MCF 10A (cell line): ENCODE data around the gene MPC2. TPM values are rescaled to one million over a fixed set of nuclear protein-coding genes. Genes with fewer than 3 reads are reported as not detected.
"Not testable (repeated sequence)": the region's sequence is repeated elsewhere in the genome, so short reads cannot be mapped to it uniquely, and the experiment has no call there.

Experiments
- BruUV-seq: library from RNA; stranded (reverse); fragments of 400-500 nt; replicated peaks from 2 replicates; lab custom pipeline; 2021; lab: Mats Ljungman, UMichigan
- CTCF ChIA-PET: fragments of 300-600 bp; sonication (Branson Sonifier 250); formaldehyde crosslinking; extraction: SDS; loops from one replicate; lab custom pipeline; 2021; ENCODE audit warnings: antibody characterized with exemption, inconsistent platforms; lab: Yijun Ruan, JAX
- POLR2A ChIA-PET: fragments of 300-600, 350-650 bp; sonication (Branson Sonifier 250); formaldehyde crosslinking; extraction: SDS; loops from one replicate; lab custom pipeline; 2020; ENCODE audit warnings: antibody characterized with exemption, inconsistent platforms; lab: Yijun Ruan, JAX
- DNase-seq: peaks from one replicate; pipeline ENCODE4 v3.0.0-alpha.2; 2018; ENCODE audit not compliant: unreplicated experiment
- H3K27ac Mint-ChIP-seq: one replicate; pipeline ENCODE4 v1.8.0; 2022; ENCODE audit warnings: mild to moderate bottlenecking, low read depth, mixed read lengths; ENCODE audit not compliant: unreplicated experiment
- H3K27me3 Mint-ChIP-seq: one replicate; pipeline ENCODE4 v1.8.0; 2022; ENCODE audit warnings: mixed read lengths; ENCODE audit not compliant: insufficient read depth, unreplicated experiment
- H3K36me3 Mint-ChIP-seq: one replicate; pipeline ENCODE4 v1.8.0; 2022; ENCODE audit warnings: mild to moderate bottlenecking, moderate library complexity, mixed read lengths; ENCODE audit not compliant: insufficient read depth, unreplicated experiment
- H3K4me1 Mint-ChIP-seq: one replicate; pipeline ENCODE4 v1.8.0; 2022; ENCODE audit warnings: mixed read lengths; ENCODE audit not compliant: insufficient read depth, unreplicated experiment
- H3K4me3 Mint-ChIP-seq: one replicate; pipeline ENCODE4 v1.8.0; 2022; ENCODE audit warnings: mild to moderate bottlenecking, moderate library complexity, mixed read lengths; ENCODE audit not compliant: unreplicated experiment
- H3K9me3 Mint-ChIP-seq: one replicate; pipeline ENCODE4 v1.8.0; 2022; ENCODE audit warnings: mixed read lengths; ENCODE audit not compliant: unreplicated experiment
- CTCF ChIP-seq: fragments of 200-600 bp; IDR thresholded peaks from one replicate; pipeline ENCODE4 v1.8.0; 2022; ENCODE audit warnings: antibody characterized with exemption, mild to moderate bottlenecking; ENCODE audit not compliant: unreplicated experiment
- intact Hi-C: fragments of 100-400 bp; cut with micrococcal nuclease; formaldehyde crosslinking; loops from 2 replicates; pipeline ENCODE4 v1.14.1; 2022
- total RNA-seq: library from RNA; stranded (reverse); gene quantifications from 2 replicates; pipeline ENCODE4 v1.2.3, GENCODE V29; 2022

Gene MPC2
- total RNA-seq, 1 experiment from 2014 or later, result 108 TPM

GRCh38 chr1:167933788-167934187, 3.1 kb downstream of the MPC2 start:
- Mint-ChIP-seq H3K9me3 (no peaks in the 10 kb centered on the region), H3K27me3 (no peaks in the 10 kb centered on the region), H3K36me3 (peaks cover 16% of the 10 kb centered on the region), H3K27ac (peak overlapping the region; percentile 85), H3K4me3 (peak overlapping the region; percentile 81), H3K4me1 (peaks cover 18% of the 10 kb centered on the region)
- CTCF ChIA-PET, result interaction anchor here (0.6 to 0.8 kb wide), 3 partner anchors 13 to 1441 kb away, joined by 3 to 6 read pairs (median 3); no protein-coding TSS in a partner anchor
- intact Hi-C loops, result no loop called here
- BruUV-seq, result no TSS peak
- DNase-seq, result no peak
- no peak for TF ChIP-seq CTCF
- POLR2A ChIA-PET, result interaction anchor here (0.8 to 10.7 kb wide), 16 partner anchors 8 to 380 kb away, joined by 3 to 175 read pairs (median 21); partner anchors contain the start of genes ADCY10, CREG1, MPZL1 and SFT2D2

- intact Hi-C loops, result no loop called here
- ChIA-PET CTCF (interaction anchor here (0.6 to 1.8 kb wide), 4 partner anchors 8 to 154 kb away, joined by 4 to 8 read pairs (median 6); no protein-coding TSS in a partner anchor), POLR2A (interaction anchor here (0.6 to 10.7 kb wide), 5 partner anchors 14 to 546 kb away, joined by 3 to 175 read pairs (median 3); partner anchors contain the start of gene ADCY10)
- H3K27me3 Mint-ChIP-seq, result no peaks in the 10 kb centered on the region
- BruUV-seq, result no TSS peak
- H3K4me3 Mint-ChIP-seq, result no peak overlapping the region
- TF ChIP-seq CTCF, result no peak
- no peaks in the 10 kb centered on the region for H3K9me3 Mint-ChIP-seq
- no peak overlapping the region for H3K27ac Mint-ChIP-seq
- no peak for DNase-seq
- H3K36me3 Mint-ChIP-seq, result no peaks in the 10 kb centered on the region
- H3K4me1 Mint-ChIP-seq, result peaks cover 12% of the 10 kb centered on the region
Observed at GRCh38 chr1:167929725-167930124, 7.1 kb downstream of the MPC2 start.

- DNase-seq, H3K9me3 Mint-ChIP-seq, H3K36me3 Mint-ChIP-seq, H3K27me3 Mint-ChIP-seq, H3K4me3 Mint-ChIP-seq, H3K27ac Mint-ChIP-seq, intact Hi-C loops, BruUV-seq, CTCF ChIA-PET, H3K4me1 Mint-ChIP-seq: not testable (repeated sequence)
- POLR2A ChIA-PET, result interaction anchor here (1.3 to 1.6 kb wide), 2 partner anchors 10 to 109 kb away, joined by 3 to 6 read pairs; no protein-coding TSS in a partner anchor
Observed at GRCh38 chr1:167928919-167929318, 8.0 kb downstream of the MPC2 start.

GRCh38 chr1:167928457-167928852, 8.4 kb downstream of the MPC2 start:
- Mint-ChIP-seq H3K27me3 (no peaks in the 10 kb centered on the region), H3K4me1 (peaks cover 3% of the 10 kb centered on the region), H3K36me3 (no peaks in the 10 kb centered on the region), H3K4me3 (no peak overlapping the region), H3K27ac (no peak overlapping the region), H3K9me3 (no peaks in the 10 kb centered on the region)
- TF ChIP-seq CTCF, result no peak
- BruUV-seq, result no TSS peak
- POLR2A ChIA-PET, result interaction anchor here (0.6 to 1.6 kb wide), 3 partner anchors 10 to 109 kb away, joined by 3 to 6 read pairs (median 3); no protein-coding TSS in a partner anchor
- no peak for DNase-seq
- CTCF ChIA-PET, result interaction anchor here (0.6 to 1.0 kb wide), 2 partner anchors 78 to 331 kb away, joined by 3 to 4 read pairs; no protein-coding TSS in a partner anchor
- intact Hi-C loops, result no loop called here
